ENCODE data around the gene PRDX3.
"Not testable (repeated sequence)": the region's sequence is repeated elsewhere in the genome, so short reads cannot be mapped to it uniquely, and the experiment has no call there.

Gene PRDX3

DNA sequence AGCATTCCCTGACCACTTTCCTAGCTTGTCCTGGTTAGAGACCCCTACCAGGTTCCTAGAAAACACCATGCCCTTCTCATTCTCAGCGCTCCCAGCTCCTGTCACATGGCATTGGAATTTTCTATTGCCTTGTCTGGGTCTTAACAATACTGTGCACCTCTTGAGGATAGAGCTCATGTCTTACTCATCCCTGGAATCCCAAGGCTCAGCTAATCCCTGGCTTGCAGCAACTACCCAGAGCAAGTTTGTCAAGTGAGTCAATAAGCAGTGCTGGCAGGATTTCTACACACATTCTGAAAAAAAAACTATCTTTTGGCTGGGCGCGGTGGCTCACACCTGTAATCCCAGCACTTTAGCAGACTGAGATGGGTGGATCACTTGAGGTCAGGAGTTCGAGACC is 11.7 kb upstream of the PRDX3 start:
- TF ChIP-seq, protein P1, sequence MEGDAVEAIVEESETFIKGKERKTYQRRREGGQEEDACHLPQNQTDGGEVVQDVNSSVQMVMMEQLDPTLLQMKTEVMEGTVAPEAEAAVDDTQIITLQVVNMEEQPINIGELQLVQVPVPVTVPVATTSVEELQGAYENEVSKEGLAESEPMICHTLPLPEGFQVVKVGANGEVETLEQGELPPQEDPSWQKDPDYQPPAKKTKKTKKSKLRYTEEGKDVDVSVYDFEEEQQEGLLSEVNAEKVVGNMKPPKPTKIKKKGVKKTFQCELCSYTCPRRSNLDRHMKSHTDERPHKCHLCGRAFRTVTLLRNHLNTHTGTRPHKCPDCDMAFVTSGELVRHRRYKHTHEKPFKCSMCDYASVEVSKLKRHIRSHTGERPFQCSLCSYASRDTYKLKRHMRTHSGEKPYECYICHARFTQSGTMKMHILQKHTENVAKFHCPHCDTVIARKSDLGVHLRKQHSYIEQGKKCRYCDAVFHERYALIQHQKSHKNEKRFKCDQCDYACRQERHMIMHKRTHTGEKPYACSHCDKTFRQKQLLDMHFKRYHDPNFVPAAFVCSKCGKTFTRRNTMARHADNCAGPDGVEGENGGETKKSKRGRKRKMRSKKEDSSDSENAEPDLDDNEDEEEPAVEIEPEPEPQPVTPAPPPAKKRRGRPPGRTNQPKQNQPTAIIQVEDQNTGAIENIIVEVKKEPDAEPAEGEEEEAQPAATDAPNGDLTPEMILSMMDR (IDR thresholded peaks at IDR 0.05; ENCODE audit: control extremely low read depth, extremely low read depth, low read depth, missing control alignments), result no peak
- ChIA-PET POLR2A (interaction anchor here (1.5 kb wide), 1 partner anchor 17 kb away, joined by 4 read pairs; no protein-coding TSS in a partner anchor), CTCF (interaction anchor here (1.6 to 14.0 kb wide), 4 partner anchors 10 to 255 kb away, joined by 3 to 211 read pairs (median 9); partner anchors contain the start of genes GRK5 and PRDX3)
- DNase-seq (ENCODE audit: extremely low spot score), result no peak

DNA sequence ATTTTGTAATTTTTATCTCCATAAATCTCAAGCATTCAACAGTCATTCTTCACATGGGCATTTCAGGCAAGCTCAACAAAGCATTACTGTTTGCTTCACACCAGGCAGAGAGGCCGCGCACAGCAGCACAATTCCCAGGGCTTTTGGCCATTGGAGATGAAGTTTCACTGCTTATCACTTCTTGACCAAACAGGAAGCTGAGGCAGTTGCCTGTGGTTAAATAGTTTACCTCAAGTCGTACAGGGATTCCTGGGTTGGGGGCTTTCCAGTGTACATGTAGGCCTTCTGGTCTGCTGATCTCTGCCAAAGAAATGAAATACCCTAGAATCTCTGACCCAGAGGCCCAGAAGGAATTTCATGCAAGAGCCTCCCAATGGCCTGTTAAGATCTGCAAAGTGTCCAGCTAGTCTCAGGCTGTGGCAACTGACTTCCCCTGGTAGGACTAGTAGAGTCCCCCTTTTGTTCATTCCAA is 11.2 kb upstream of the PRDX3 start:
- CTCF ChIA-PET, result interaction anchor here (1.2 to 14.0 kb wide), 5 partner anchors 10 to 270 kb away, joined by 3 to 211 read pairs (median 9); partner anchors contain the start of genes GRK5 and PRDX3
- DNase-seq (ENCODE audit: extremely low spot score), result no peak
- TF ChIP-seq, protein P1 (IDR thresholded peaks at IDR 0.05; ENCODE audit: control extremely low read depth, extremely low read depth, low read depth, missing control alignments), result no peak
- POLR2A ChIA-PET, result interaction anchor here (1.5 kb wide), 1 partner anchor 17 kb away, joined by 4 read pairs; no protein-coding TSS in a partner anchor

DNA sequence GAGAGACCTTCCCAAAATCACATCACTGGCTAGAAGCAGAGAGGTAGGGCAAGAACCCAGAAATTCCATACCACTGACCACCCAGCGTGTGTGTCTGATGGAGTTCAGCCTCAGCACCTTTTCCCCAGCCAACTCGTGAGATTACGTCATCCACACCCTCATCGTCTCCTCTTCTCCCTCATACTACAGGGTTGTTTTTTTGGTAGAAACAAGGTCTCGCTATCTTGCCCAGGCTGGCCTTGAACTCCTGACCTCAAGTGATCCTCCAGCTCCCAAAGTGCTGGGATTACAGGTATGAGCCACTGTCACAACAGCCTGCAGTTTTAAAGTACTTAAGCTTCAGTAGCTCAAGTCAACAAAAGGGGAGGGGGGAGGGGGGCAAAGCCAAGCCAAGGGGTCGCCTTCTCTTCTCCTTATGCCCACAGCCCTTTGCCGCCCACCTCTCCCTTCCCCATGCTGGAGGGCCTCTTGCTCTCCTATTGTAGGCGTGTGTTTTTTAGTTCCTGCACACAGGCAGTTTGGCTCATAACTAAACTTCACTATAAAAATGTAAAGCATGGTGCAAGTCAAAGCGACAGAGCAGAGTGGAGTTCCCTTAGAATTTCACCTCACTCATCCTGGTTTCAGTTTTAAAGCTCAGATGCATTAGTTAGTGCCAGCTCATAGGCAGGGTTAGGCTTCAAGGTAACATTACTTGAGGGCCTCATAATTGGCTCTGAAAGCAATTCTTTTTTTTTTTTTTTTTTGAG is 5.2 kb upstream of the PRDX3 start:
- TF ChIP-seq, protein P1 (IDR thresholded peaks at IDR 0.05; ENCODE audit: control extremely low read depth, extremely low read depth, low read depth, missing control alignments), result no peak
- DNase-seq (ENCODE audit: extremely low spot score), result no peak
- ChIA-PET CTCF (interaction anchor here (0.9 to 3.4 kb wide), 2 partner anchors 15 to 262 kb away, joined by 3 to 16 read pairs; no protein-coding TSS in a partner anchor), POLR2A (no interaction called here)

DNA sequence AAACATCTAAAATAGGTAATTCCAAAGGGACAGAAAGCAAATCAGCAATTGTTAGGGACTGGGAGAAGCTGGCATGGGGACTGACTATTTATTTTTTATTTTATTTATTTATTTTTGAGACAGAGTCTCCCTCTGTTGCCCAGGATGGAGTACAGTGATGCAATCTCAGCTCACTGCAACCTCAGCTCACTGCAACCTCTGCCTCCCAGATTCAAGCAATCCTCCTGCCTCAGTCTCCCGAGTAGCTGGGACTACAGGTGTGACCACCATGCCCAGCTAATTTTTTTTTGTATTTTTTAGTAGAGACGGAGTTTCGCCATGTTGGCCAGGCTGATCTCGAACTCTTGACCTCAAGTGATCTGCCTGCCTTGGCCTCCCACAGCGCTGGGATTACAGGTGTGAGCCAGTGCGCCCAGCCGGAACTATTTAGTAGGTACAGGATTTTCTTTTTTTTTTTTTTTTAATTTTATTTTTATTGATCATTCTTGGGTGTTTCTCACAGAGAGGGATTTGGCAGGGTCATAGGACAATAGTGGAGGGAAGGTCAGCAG is 2.3 kb upstream of the PRDX3 start:
- ChIA-PET CTCF (interaction anchor here (0.9 to 2.8 kb wide), 3 partner anchors 9 to 26 kb away, joined by 4 to 9 read pairs (median 5); partner anchors contain the start of gene GRK5), POLR2A (interaction anchor here (0.6 kb wide), 1 partner anchor 126 kb away, joined by 10 read pairs; no protein-coding TSS in a partner anchor)
- DNase-seq (ENCODE audit: extremely low spot score), result not testable (repeated sequence)

DNA sequence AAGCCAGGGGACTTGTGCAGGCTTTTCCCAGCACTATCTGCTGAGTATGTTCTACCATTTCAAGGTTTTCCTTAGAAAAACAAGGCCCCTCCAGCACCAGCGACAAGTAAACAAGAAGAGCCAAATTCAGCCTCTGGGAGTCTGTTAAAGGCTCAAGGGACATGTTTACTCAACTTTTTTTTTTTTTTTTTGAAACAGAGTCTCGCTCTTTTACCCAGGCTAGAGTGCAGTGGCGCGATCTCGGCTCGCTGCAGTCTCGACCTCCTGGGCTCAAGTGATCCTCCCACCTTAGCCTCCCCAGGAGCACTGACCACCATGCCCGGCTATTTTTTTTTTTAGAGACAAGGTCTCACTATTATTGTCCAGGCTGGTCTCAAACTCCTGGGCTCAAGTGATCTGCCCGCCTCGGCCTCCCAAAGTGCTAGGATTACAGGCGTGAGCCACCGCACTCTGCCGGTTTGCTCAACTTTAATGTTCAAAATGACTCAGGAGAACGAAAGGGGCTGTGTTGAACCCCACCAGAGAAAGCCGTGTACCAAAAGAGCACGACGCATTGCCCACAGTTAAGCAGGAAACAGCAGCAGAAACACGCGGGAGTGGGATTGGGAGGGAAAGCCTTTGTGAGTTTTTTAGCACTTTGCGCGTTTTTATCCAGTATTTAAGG is 772 bp downstream of the PRDX3 start:
- ChIA-PET CTCF (no interaction called here), POLR2A (no interaction called here)
- TF ChIP-seq, protein P1 (IDR thresholded peaks at IDR 0.05; ENCODE audit: control extremely low read depth, extremely low read depth, low read depth, missing control alignments), result no peak
- no peak for DNase-seq (ENCODE audit: extremely low spot score)

DNA sequence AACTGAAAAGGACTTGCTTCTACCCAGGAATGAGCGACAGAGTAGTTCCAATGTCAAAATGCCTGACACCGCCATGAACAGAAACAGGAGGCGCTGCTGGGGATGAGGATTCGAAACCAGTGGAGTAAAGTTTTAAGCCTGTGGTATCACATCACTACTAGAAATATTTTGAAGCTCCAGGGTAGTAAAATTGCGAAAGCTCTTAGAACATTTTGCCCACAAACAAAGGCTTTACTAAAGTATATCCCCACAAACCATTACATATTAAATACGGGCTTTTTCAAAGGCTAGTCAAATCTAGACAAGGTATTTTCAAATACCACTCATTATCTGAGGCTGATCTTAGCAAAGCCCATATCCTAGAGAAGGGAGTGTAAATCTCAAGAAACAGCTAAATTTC is 2.4 kb downstream of the PRDX3 start:
- TF ChIP-seq, protein P1 (IDR thresholded peaks at IDR 0.05; ENCODE audit: control extremely low read depth, extremely low read depth, low read depth, missing control alignments), result no peak
- DNase-seq (ENCODE audit: extremely low spot score), result no peak
- ChIA-PET CTCF (interaction anchor here (0.9 to 1.6 kb wide), 6 partner anchors 9 to 34 kb away, joined by 3 to 7 read pairs (median 3); no protein-coding TSS in a partner anchor), POLR2A (no interaction called here)

Data from GM10248 (cell line).